KOPT-K1 (cell line): ENCODE results near the gene SDK1.
"Not testable (repeated sequence)": the region's sequence is repeated elsewhere in the genome, so short reads cannot be mapped to it uniquely, and the experiment has no call there.

Experiments
- H3K27ac ChIP-seq: fragments of 200-600 bp; sonication (generic); 2 replicates; pipeline ENCODE4 v1.5.1; 2016; ENCODE audit warnings: antibody characterized with exemption, mild to moderate bottlenecking, low read depth, low read length; ENCODE audit not compliant: poor library complexity, severe bottlenecking
- H3K36me3 ChIP-seq: fragments of 200-600 bp; sonication (generic); 2 replicates; pipeline ENCODE4 v1.5.1; 2017; ENCODE audit warnings: antibody characterized with exemption, mild to moderate bottlenecking, low read length, moderate library complexity; ENCODE audit not compliant: insufficient read depth
- H3K9me3 ChIP-seq: fragments of 200-600 bp; sonication (generic); 2 replicates; pipeline ENCODE4 v1.5.1; 2017; ENCODE audit warnings: antibody characterized with exemption, low read length, mild to moderate bottlenecking; ENCODE audit not compliant: insufficient read depth, poor library complexity, severe bottlenecking

SDK1 gene

DNA sequence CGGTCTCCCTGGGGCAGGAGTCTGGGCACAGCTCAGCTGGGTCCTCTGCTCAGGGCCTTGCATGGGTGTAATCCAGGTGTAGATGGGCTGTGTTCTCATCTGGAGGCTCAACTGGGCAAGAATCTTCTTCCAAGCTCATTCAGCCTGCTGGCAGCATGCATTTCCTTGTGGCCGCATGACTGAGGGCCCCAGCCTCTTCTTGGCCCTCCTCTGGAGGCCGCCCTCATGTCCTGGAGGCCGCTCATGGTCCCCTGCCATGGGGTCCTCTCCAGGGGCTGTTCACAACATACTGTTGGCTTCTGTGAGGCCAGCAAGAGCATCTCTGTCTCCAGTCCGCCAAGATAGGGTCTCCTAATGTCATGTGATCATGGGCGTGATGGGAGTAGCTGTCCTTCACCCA, 943.6 kb downstream of the SDK1 start:
- H3K36me3 ChIP-seq, result no peaks in the 10 kb centered on the region
- peaks cover 57% of the 10 kb centered on the region for H3K9me3 ChIP-seq
- no peak overlapping the region for H3K27ac ChIP-seq

GRCh38 chr7:4245135-4245865, 944.2 kb downstream of the SDK1 start:
- H3K9me3 ChIP-seq, result peaks cover 51% of the 10 kb centered on the region
- H3K36me3 ChIP-seq, result no peaks in the 10 kb centered on the region
- no peak overlapping the region for H3K27ac ChIP-seq

DNA sequence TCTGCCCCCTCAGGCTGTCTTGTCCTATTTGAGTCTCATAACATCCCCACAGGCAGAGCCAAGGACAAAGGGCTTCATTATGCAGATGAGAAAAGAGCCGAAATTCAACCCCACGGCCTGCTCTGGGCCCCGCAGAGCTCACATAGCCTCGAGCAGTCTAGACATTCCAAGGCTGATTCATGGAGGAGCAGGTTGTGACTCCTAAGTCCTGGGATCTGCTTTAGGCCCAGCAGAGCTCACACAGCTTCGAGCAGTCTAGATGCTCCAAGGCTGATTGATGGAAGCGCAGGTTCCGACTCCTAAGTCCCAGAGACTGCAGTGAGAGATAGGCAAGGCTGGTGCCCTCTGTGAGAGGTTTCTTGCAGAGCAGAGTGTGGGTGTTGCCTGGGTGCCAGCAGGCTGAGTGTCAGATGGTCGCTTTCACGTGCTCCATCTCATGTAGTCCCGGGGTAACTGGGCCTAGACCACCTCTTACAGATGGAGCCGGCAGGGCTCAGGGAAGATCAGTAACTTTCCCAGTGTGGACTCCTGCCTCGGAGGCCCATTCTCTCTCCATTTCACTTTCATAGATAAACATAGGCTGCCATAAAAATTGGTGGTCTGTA, 944.9 kb downstream of the SDK1 start:
- no peaks in the 10 kb centered on the region for H3K36me3 ChIP-seq
- H3K27ac ChIP-seq, result no peak overlapping the region
- peaks cover 47% of the 10 kb centered on the region for H3K9me3 ChIP-seq

GRCh38 chr7:4246536-4246935, 945.5 kb downstream of the SDK1 start:
- H3K36me3 ChIP-seq, result no peaks in the 10 kb centered on the region
- H3K27ac ChIP-seq, result no peak overlapping the region
- H3K9me3 ChIP-seq, result peaks cover 52% of the 10 kb centered on the region

- Histone ChIP-seq H3K27ac (no peak overlapping the region), H3K36me3 (no peaks in the 10 kb centered on the region), H3K9me3 (peaks cover 53% of the 10 kb centered on the region)
These were observed 946.2 kb downstream of the SDK1 start for GRCh38 chr7:4247106-4247876.

DNA sequence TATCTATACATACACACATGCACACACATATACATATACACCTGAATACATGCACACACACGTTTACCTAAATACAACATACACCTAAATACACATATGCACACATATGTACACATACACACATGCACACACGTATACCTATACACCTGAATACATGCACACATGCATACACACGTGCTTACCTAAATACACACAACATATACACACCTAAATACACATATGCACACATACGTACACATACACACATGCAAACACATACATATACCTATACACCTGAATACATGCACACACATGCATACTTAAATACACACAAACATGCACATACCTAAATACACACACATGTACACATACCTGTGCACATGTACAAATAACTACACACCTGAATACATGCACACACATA, 947.2 kb downstream of the SDK1 start:
- no peak overlapping the region for H3K27ac ChIP-seq
- H3K9me3 ChIP-seq, result peaks cover 53% of the 10 kb centered on the region
- no peaks in the 10 kb centered on the region for H3K36me3 ChIP-seq

GRCh38 chr7:4249241-4249640, 948.2 kb downstream of the SDK1 start:
- Histone ChIP-seq H3K9me3 (peaks cover 48% of the 10 kb centered on the region), H3K36me3 (no peaks in the 10 kb centered on the region), H3K27ac (no peak overlapping the region)

DNA sequence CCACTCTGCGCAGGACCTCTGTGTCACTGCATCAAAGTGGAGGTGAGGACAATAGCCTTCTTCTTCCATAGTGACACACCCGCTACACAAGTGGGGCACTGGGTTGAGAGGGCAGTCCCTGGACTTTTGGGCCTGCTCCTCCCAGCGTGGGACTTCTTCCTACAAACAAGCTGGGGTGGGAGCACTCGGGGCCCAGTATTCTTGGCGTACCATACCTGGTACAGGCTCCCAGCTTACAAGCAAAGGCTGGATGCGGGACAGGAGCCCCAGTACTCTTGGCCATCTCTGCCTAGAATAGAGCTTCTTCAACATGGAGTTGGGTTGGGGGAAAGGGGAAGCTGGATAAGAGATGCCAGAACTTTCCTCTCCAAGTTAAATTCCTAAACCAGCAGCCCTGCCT, 954.3 kb downstream of the SDK1 start:
- no peak overlapping the region for H3K27ac ChIP-seq
- H3K9me3 ChIP-seq, result peaks cover 13% of the 10 kb centered on the region
- H3K36me3 ChIP-seq, result no peaks in the 10 kb centered on the region

GRCh38 chr7:4256286-4256685, 955.2 kb downstream of the SDK1 start:
- H3K9me3 ChIP-seq, result peaks cover 11% of the 10 kb centered on the region
- H3K36me3 ChIP-seq, result no peaks in the 10 kb centered on the region
- no peak overlapping the region for H3K27ac ChIP-seq

- Histone ChIP-seq H3K36me3 (no peaks in the 10 kb centered on the region), H3K9me3 (peaks cover 8% of the 10 kb centered on the region), H3K27ac (no peak overlapping the region)
These were observed 956.4 kb downstream of the SDK1 start for GRCh38 chr7:4257146-4258111.

DNA sequence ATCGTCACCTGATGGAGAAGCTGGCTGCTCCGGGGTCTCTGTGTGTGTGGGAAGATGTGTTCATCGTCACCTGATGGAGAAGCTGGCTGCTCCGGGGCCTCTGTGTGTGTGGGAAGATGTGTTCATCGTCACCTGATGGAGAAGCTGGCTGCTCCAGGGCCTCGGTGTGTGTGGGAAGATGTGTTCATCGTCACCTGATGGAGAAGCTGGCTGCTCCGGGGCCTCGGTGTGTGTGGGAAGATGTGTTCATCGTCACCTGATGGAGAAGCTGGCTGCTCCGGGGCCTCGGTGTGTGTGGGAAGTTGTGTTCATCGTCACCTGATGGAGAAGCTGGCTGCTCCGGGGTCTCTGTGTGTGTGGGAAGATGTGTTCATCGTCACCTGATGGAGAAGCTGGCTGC, 959.1 kb downstream of the SDK1 start:
- not testable (repeated sequence) for H3K36me3 ChIP-seq, H3K27ac ChIP-seq
- H3K9me3 ChIP-seq, result peaks cover 23% of the 10 kb centered on the region

DNA sequence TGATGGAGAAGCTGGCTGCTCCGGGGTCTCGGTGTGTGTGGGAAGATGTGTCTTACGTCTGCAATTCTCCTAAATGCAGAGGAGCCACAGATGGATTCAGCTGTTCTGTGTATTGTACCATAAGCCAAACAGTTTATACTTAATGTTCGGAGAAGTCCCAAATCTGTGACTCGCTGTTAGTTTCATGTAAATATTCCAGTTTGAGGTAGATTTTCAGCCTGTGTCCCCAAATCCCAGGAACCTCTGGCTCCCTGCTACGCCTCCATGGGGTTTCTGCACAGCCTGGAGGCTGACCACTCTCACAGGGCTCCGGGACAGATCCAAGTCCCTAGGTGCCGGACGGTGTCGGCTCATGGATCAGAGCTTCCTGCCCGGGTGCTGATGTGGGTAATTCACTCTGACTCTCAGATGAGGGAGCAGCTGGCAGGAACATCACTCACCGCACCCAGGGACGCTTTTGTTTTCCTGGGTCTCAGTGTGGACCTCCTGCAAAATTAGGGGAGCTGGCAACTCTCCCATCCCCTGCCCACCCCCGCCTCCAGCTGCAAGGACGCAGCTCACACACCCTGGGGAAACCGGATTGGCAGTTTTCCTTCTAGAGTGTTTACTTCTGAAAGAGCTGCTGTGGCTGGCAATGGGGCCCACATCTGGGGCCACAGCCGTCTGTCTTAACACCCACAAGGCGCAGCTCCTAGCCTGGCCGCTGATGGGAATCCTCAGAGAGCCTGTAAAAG, 960.0 kb downstream of the SDK1 start:
- no peak overlapping the region for H3K27ac ChIP-seq
- peaks cover 31% of the 10 kb centered on the region for H3K9me3 ChIP-seq
- H3K36me3 ChIP-seq, result no peaks in the 10 kb centered on the region

DNA sequence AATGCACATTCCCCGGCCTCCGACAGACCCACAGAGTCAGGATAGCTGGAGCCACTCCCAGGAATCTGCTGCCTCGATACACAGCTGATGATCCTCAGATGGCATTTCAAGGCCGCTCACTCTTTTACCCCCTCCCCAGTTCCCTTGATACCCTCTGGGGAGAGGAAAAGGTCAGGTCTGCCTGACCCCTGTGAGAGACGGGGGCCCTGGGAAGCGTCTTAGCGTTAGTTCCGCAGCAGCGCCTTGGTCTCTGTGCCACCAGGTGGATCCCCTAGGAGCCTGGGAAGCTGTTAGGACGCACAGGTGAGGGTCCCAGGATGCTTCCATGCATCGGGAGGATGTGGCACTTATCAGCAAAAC, 960.5 kb downstream of the SDK1 start:
- H3K27ac ChIP-seq, result no peak overlapping the region

DNA sequence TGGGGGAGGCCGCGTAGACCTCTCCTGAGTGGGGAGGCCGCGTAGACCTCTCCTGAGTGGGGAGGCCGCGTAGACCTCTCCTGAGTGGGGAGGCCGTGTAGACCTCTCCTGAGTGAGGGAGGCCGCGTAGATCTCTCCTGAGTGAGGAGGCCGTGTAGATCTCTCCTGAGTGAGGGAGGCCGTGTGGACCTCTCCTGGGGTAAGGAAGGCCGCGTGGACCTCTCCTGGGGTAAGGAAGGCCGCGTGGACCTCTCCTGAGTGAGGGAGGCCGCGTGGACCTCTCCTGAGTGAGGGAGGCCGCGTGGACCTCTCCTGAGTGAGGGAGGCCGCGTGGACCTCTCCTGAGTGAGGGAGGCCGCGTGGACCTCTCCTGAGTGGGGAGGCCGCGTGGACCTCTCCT, 963.2 kb downstream of the SDK1 start:
- not testable (repeated sequence) for H3K27ac ChIP-seq, H3K36me3 ChIP-seq
- peaks cover 50% of the 10 kb centered on the region for H3K9me3 ChIP-seq

More for the DNA sequence above, 960.5 kb downstream of the SDK1 start:
- H3K9me3 ChIP-seq, result peaks cover 31% of the 10 kb centered on the region
- H3K36me3 ChIP-seq, result no peaks in the 10 kb centered on the region
